Activated effector memory CD4-positive, alpha-beta T cell treated with Interleukin-2 at 50 U/mL for 16 hours (primary cell): Measurements from ENCODE around the gene TBX15.
"Not testable (repeated sequence)": the region's sequence is repeated elsewhere in the genome, so short reads cannot be mapped to it uniquely, and the experiment has no call there.

Source experiments
- DNase-seq: peaks from one replicate; pipeline ENCODE4 v3.0.0-alpha.2; 2020

The TBX15 gene

DNA sequence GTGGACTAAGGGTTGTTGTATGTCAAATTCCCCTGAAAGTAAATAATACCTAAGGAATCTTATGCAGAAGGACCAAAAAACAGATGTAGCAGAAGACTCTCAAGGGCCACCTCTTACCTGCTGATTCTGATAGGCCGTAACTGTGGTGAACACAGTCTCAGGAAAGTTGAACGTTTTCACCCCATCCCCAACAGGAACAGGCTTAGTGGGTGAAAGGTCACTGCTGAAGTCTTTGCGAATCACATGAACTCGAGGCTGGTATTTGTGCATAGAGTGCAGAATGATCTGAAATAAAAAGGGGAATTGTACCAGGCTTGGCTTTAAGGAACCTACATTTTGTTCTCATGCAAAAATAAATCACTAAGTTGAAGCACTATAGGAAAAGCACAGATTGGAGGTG, 64.8 kb downstream of the TBX15 start:
- DNase-seq, result no peak

DNA sequence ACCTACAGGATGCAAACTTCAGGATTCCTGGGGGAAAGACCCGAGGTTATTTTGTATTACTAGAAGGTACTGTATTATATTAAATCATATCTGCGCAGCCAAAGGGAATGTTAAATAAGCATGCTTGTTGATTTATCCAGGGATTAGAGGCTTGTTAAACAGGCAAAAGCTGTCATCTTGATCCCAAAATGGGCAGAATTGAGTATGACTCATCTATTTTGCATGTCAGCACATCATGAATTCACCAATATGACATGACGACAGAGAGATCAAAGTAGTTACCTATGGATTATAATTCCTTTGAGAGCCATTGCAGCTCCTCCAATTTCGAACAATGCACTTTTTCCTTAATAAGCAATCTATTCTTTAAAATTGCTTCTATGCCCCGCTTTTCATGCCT, 66.1 kb downstream of the TBX15 start:
- no peak for DNase-seq

DNA sequence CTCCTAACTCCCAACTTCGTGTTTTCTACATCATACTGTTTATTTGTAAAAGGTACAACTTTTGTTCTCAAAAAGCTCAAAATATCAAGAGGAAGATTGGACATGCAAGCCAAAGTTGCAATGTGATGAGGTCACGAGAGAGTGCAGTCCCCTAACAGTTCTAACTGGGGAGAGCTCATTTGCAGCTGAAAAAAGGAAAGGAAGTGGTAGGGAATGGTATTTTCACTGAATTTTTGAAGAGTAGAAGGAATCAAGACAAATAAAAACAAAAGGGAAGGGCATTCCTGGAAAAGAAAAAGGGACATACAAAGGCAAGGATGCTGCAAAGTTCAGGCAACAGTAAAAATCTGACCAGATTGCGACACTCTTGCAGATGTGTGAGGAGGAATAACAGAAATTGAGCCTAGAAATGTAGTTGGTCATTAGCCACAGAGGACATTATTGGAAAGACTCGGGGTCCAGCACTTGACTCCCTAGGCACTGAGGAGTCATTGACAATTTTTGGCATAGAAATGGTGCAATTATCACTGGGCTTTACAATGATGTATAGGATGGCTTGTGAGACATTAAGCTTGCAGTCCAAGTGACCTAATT, 67.9 kb downstream of the TBX15 start:
- no peak for DNase-seq

DNA sequence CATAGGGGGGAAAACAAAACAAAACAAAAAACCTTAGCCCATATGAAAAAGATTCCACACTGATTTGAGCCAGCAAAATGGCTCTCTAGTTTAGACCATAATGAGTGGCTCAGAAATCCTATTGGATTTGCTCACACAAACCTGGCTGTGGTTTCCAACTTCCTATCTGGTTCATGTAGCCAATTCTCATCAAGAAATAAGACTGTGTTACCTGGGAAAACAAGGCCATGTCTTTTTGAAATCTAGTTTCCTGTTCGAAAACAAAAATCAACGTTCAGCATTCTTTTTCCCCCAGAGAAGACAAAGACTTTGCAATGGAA, 69.2 kb downstream of the TBX15 start:
- DNase-seq, result no peak

DNA sequence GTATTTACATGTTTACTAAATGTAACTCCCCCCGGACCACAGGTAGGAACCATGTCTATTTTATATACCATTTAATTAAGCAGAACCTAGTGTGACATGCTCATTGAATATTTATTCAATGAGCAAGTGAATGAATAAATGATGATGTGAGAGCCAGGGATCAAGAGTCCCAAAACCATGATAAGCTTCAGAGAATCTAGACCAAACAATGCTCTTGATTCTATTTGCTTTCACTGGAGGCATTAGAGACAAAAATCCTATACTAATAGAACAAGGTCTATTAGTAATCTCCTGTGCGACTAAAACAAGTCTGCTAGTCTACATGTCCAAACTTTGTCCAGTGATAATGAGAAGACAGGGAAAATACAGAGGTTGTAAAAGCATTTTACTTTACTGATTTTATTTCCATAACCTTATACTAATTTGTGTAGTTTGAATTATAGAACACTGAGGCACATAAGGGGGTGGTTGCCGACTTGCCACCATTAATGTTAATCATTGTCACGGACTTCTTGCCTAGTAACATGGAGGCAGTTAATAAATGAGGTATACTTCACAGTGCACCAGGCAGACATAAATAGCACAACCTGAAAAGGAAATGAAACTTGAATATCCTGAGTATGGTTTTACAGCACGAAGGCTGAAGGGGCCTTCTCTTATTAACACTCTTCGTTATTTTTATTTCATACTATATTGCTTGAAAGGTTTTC, 69.8 kb downstream of the TBX15 start:
- no peak for DNase-seq

DNA sequence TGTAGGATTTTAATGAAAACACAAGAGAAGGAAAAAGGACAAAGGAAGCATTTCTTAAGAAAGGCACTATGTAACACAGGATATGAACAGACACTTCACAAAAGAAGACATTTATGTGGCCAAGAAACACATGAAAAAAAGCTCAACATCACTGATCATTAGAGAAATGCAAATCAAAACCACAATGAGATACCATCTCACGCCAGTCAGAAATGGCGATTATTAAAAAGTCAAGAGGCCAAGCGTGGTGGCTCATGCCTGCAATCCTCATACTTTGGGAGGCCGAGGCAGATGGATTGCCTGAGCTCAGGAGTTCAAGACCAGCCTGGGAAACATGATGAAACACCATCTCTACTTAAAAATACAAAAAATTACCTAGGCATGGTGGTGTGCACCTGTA, 71.8 kb downstream of the TBX15 start:
- not testable (repeated sequence) for DNase-seq

DNA sequence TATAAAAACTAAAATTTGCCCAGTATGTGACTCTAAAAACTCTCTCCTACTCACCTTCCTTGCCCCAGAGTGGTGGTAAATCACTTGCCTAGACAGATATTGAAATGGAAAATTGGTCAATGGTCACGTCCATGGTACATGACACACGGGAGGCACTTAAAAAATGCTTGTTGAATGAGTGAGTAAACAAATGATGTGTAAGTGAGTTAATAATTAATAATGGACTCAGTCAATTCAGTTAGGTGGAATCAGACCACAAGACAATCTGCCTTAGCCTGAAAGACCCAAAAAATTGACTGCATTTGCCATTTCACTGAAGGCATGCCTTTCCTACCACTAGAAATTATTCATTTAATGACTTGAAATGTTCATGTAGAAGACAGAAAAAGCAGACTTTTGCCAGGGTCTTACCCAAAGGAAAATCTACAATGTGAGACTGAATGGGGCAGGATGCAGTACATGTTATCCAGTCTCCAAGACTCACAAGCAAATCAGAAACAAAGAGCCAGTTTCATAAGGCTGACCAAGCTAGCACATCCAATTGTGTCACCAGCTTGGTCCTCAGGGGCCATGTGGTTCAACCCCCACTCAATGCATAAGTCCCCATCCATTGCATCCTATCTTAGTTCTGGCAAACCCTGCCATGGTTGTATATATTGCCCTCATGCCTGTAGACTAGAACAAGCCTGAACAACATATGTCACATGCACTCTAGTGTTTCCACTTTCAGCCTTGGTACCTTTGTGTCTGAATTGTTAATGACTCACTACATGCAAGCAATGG, 73.6 kb downstream of the TBX15 start:
- no peak for DNase-seq

DNA sequence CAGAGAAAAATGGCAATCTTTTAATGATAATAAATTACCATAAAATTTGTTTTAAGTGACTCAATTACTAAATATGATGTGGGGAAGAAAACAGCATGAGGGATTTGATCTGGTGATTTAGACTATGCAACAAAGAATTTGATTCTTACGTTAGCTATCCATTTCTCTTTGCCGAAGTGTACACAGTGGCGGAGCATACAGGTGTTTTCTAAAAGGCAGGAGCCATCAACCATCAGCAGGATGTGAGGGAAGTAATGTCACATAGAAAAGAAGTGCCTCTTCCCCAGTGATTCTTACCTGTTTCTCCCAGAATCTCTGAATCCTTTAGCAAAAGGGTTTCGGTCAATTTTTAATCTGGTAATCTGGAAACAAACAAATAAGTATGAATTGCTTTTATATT, 74.3 kb downstream of the TBX15 start:
- DNase-seq, result no peak

DNA sequence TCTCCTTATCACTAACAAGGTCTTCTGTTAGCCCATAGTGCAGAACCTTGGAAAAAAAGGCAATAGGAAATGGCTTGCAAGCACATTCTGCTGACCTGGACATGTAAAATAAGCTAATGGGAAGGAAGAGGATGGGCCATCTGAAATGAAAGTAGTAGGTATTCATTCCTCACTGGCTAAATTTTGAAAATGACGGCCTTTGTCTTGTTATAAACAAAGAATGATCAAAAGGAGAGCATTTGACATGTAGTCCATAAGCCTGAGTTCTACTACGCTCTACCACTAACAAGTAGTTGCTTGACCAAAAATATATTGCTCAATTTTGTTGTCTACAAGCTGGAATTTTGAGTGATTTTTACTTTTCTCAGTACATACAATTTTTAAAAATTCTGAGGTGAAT, 75.6 kb downstream of the TBX15 start:
- DNase-seq, result no peak

DNA sequence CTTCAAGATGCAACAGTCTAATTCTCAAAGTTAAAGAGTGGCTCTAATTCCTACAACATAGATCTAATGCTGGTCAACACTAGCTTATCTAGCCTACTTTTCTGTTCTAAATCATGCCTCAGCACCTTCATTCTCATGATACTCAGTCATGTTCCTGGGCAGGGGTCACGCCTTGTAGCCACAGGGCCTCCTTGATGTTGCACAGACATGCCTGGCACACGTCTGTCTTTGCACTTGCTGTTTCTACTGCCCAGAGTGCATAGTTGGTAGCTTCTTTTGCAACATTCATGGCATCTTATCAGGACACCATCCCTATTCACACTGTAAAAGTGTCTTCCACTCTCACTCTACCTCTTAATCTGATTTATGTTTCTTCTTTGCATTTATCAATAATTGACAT, 76.6 kb downstream of the TBX15 start:
- no peak for DNase-seq

DNA sequence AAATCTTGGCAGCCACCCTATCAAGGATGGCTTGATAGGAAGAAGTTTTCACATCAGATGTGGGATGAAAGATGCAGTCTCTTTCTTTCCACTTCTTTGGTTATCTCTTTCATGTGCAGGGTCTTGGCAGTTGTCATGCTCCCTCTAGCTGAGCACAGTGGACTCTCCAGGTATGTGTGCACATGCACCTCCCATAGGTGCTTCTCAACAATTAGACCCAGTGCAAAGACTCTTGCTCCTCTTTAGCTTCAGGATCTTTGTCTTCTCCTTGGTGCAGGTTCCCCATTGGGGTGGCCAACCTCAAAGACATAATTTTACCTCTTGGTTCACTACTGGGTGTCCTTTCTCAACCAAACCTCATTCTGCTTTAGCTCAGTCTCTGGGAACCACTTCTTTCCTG, 80.7 kb downstream of the TBX15 start:
- DNase-seq, result no peak

DNA sequence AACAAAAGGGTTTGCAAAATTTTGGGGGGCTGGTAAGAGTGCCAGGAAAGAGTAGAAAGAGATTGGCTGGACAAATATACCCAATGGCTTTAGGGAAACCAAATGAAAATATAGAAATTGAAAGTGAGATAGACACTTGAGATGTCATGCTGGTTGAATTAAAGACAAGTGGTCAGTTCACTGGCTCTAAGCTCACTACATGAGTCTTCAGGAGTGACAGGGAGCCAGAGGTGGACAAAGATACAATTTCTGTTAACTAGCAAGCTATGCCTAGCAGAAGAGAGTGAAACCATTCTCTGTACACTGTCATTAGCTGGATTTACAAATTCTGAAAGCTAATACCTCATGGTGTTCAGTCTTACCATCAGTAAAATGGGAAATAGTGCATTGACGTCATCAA, 82.5 kb downstream of the TBX15 start:
- no peak for DNase-seq

DNA sequence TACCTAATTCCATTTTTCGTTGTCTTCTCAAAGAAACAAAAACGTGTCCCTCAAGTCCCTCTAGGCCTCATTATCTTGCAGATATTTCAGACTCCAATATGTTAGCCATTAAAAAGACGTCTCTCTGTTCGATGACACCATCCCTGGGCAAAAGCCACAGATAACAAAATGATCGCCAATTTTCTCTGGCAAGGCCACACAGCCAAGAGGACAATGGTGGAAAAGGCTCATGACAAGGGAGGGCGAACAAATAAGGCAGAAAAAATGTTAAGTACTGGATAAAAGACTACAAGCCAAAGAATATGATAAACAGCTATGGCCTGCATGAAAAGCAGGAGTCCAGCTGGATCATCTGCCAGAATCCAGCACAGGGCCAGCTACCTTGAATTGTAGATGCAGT, 82.9 kb downstream of the TBX15 start:
- no peak for DNase-seq

DNA sequence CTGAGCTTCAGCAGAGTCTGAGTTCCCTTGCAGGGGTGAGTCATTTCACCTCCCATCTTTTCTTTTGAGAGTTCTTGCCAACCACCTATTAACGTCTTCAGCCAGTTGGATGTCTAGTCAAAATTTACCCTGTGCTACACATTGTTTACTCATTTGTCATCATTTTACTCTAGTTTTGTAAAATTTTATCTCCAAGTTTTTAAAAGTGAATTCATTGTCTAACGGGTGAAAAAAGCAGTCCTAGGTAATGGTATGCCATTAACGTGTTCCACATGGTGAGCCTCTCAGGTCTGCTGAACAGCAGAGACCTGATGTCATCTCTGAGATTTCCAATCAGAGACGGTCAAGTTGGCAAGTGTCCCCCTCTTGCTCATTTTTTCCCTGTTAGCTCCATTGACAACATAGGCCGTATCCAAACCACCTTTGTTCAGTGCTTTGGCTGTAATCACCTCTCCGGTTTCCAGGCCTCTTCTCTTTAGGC, 85.4 kb downstream of the TBX15 start:
- DNase-seq, result no peak

DNA sequence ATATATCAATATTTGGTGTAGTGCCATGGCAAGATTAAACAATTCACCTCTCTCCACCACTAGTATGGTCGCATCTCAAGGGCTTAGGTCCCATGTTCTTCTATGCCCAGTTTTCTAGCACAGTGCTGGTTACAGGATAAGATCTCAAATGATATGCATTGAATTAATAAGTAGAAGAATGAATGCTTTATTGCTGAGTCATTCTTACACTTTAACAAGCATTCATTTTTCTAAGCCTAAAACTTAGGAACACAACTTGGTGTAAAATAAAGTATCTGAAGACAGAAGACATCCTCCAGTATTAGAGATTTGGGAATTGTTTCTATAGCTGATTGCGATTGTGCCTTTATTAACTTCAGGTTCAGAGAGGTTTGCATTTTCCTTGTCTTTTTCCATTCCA, 85.8 kb downstream of the TBX15 start:
- DNase-seq, result no peak

DNA sequence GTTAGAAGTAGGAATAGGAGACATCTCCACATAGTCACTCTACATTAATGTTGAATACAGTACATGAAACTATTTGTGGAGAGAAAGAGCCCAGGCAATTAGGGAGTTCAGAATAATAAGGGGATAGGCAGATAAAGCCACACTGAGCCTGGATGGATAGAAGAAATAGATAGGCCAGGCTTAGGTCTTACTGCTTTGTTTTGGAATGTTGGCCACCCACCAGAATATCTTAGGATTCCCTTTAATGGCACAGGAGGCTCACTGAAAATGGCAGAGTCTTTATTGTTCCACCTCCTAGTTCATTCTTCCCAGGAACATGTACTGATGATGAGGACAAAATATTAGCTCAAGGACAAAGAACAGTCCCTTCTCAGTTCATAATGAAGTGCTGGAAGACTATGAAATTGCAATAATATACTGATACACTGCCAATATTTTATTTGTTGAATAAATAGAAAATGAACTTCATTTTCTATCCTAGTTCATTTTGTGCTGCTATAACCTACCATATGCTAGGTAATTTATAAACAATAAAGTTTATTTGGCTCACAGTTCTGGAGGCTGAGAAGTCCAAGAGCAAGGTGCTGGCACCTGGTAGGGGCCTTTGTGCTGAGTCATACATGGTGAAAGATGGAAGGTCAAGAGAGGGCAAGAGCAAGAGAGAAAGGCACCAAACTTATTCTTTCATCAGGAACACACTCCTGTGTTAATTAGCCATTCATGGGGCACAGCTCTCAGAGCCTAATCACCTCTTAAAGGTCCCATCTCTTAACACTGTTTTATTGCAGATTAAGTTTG, 87.3 kb downstream of the TBX15 start:
- no peak for DNase-seq

DNA sequence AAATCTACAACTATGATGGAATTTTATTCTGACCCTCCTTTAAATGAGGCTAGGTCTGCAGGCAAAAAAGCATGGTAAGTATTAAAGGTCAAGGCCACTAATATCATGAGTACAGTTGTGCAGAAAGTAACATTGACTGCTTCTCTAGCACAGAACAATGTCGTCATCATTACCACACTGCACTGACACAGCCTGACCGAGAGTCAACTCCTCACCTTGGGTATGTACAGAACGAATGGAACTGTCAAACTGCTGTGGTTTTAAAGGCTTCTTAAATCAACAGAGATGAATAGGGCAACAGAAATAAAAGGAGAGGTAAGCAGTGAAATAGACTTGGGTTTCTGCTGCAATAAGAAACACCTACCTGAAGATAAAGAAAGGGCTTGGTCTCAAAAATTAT, 88.8 kb downstream of the TBX15 start:
- no peak for DNase-seq

DNA sequence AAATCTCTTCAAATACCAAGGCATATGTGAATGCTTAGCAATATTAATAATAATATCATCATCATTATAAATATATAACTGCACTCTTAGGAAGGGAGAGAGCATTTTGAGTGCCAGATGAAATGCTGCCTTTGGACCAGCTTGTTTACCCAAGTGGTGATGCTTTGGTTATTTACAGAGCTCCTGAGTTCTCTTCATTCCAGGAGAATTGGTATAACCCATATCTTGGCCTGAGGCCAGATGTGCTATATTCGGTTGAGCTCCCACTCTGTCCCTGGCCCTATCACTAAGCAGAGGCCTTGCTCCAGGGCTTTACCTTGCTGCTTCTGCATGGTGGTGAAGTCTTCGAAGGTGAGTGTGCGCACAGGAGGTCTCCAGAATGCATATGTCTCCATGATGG, 89.4 kb downstream of the TBX15 start:
- no peak for DNase-seq

DNA sequence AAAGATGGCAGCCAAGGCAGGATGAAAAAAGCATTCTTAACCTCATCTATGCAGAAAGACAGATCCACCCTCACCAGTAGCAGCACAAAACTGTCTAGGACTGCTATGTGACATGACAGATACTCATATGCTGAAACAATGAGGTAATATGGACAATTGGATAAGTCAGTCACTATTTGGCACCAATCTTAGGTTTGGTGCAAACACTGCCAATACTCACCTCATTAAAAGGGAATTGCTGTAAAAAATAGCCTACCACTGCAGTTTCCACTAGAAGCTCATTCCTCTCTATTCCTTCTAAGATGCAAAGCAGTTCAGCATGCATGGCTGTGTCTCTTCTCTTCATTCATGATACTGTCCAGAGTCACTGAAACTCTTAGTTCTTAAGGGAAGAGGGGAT, 91.7 kb downstream of the TBX15 start:
- DNase-seq, result no peak

DNA sequence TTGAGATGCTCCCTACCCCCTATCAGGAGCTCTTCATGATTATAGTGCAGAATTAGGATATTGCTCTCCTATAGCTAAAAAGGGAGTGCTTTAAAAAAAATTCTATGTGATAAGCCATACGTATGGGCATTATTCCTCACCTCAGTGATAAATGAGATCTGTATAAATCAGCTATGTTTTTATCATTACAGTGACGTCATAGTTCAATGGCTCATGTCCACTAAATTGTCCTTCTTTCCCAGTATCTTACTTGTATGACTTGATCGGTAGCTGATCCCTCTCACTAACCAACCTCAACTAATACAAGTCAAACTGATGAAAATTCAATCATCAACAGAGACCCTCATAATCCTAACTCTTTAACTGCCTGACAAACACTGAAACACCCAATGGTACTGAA, 93.3 kb downstream of the TBX15 start:
- DNase-seq, result no peak

DNA sequence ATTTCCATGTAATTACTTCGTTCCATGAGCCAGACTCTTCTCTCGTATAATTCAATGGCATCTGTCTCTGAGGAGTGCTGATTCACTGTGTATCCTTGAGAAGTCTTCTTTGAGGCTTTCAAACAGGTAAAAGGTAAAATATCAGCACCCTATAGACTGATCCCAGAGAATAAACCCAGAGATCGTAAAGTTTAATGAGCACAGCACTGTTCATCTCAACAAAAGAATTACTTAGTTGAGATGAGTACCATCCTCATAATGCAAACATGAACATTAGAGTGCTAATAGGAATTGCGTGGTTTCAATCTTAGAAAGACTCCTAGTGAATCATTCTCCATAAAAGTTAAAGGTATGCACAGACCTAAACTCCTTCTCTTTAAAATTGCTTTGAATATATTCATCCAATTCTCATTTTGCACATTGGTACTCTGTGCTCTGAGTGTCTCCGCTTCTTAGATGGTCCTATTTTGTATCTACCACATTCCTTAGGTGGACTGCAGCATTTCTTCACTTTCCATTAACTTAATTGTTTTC, 97.2 kb downstream of the TBX15 start:
- no peak for DNase-seq

DNA sequence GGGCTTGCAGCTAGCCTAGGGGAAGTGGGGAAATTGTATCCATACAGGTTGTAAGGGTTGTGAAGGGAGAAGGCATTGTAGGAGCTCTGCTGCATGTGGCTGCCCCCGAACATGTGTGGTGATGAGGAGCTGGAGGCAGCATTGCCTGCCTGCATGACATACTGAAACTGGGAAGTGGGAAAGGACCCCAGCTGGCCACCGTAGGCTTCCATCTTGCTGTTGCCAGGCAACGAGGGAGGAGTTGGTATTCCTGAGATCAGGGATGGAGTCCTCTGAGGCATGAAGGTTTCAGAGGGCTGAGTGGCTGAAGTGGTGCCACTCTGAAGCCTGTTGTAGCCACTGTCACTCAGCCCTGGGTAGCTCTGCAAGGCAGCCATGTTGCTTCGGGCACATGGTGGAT, 103.2 kb downstream of the TBX15 start:
- DNase-seq, result no peak

DNA sequence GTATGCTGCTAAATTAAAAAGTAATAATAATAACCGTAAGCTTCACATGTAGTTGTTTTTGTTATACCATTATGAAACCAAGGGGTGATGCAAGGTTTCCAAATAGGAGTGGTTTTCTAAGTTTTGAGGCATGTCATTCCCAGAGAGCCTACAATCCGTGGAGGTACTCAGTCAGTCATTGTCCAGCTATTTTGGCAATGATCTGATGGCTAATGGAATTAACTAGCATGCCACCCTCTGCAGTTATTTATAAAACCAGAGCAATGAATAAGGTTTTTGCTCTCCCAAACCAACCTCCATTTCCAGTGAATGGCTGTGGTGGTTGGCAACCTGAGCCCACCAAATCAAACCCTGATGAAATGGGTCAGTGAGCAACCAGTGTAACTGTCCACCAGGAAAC, 106.4 kb downstream of the TBX15 start:
- no peak for DNase-seq
